GM21529 (cell line): ENCODE data around the gene ATXN1.

Source experiments
- ATAC-seq: cut with Tn5 transposase; IDR thresholded peaks from one replicate; pipeline ENCODE4 v1.9.1; 2021; ENCODE audit not compliant: unreplicated experiment

ATXN1 gene

GRCh38 chr6:16375843-16376242 is 385.4 kb downstream of the ATXN1 start:
- no peak for ATAC-seq

GRCh38 chr6:16375206-16375605 is 386.1 kb downstream of the ATXN1 start:
- ATAC-seq, result no peak

GRCh38 chr6:16374461-16375200 is 386.6 kb downstream of the ATXN1 start:
- peak; percentile 80 for ATAC-seq

GRCh38 chr6:16374016-16374415 is 387.2 kb downstream of the ATXN1 start:
- no peak for ATAC-seq

GRCh38 chr6:16372029-16372776 is 389.1 kb downstream of the ATXN1 start:
- ATAC-seq, result no peak

- ATAC-seq, result no peak
Observed at GRCh38 chr6:16371401-16371800, 389.9 kb downstream of the ATXN1 start.

- no peak for ATAC-seq
Observed at GRCh38 chr6:16370943-16371342, 390.3 kb downstream of the ATXN1 start.

GRCh38 chr6:16369989-16370388 is 391.3 kb downstream of the ATXN1 start:
- ATAC-seq, result no peak

- ATAC-seq, result no peak
Observed at GRCh38 chr6:16369140-16369745, 392.0 kb downstream of the ATXN1 start.

GRCh38 chr6:16367571-16367970 is 393.7 kb downstream of the ATXN1 start:
- ATAC-seq, result no peak

- ATAC-seq, result no peak
Observed at GRCh38 chr6:16363749-16364148, 397.5 kb downstream of the ATXN1 start.

GRCh38 chr6:16362819-16363589 is 398.3 kb downstream of the ATXN1 start:
- no peak for ATAC-seq

GRCh38 chr6:16362296-16362695 is 399.0 kb downstream of the ATXN1 start:
- ATAC-seq, result no peak

- ATAC-seq, result no peak
Observed at GRCh38 chr6:16361861-16362260, 399.4 kb downstream of the ATXN1 start.

- ATAC-seq, result no peak
Observed at GRCh38 chr6:16361121-16361520, 400.1 kb downstream of the ATXN1 start.

- no peak for ATAC-seq
Observed at GRCh38 chr6:16360365-16360764, 400.9 kb downstream of the ATXN1 start.

GRCh38 chr6:16359563-16359962 is 401.7 kb downstream of the ATXN1 start:
- no peak for ATAC-seq

GRCh38 chr6:16358531-16359138 is 402.6 kb downstream of the ATXN1 start:
- ATAC-seq, result no peak

- no peak for ATAC-seq
Observed at GRCh38 chr6:16355699-16356446, 405.4 kb downstream of the ATXN1 start.

GRCh38 chr6:16355238-16355637 is 406.0 kb downstream of the ATXN1 start:
- no peak for ATAC-seq
